Measurements from ENCODE around the gene POMGNT2. TPM values are rescaled to one million over a fixed set of nuclear protein-coding genes. Genes with fewer than 3 reads are reported as not detected.

Gene POMGNT2
- total RNA-seq, 1 donor from 2014 or later, result 13.0 TPM

GRCh38 chr3:43104039-43104438 lies 1.8 kb downstream of the POMGNT2 start:
- Mint-ChIP-seq H3K9me3 (ENCODE audit: unreplicated experiment) (no peaks in the 10 kb centered on the region), H3K27ac (ENCODE audit: unreplicated experiment) (no peak overlapping the region), H3K36me3 (ENCODE audit: low read depth, unreplicated experiment) (no peaks in the 10 kb centered on the region), H3K27me3 (ENCODE audit: low read depth, unreplicated experiment) (peaks cover 5% of the 10 kb centered on the region), H3K4me1 (ENCODE audit: low read depth, unreplicated experiment) (peaks cover 3% of the 10 kb centered on the region), H3K4me3 (ENCODE audit: unreplicated experiment) (no peak overlapping the region)
- H4K20me1 ChIP-seq (ENCODE audit: insufficient read depth, low read length), result no peaks in the 10 kb centered on the region
- H3K27ac ChIP-seq (ENCODE audit: low read depth, low read length), result no peak overlapping the region
- H3K9ac ChIP-seq (ENCODE audit: low read length), result no peak overlapping the region
- no peaks in the 10 kb centered on the region for H3K27me3 ChIP-seq (ENCODE audit: insufficient read depth, low read length)
- no peak overlapping the region for H3K4me2 ChIP-seq (ENCODE audit: low read length)
- H3K79me2 ChIP-seq (ENCODE audit: insufficient read depth, low read length), result peaks cover 7% of the 10 kb centered on the region
- DNase-seq (ENCODE audit: low read depth) (no peak), FAIRE-seq (no peak)
- H3K4me3 ChIP-seq (ENCODE audit: insufficient read depth, low read depth, low read length), result no peak overlapping the region
- H2AFZ ChIP-seq (ENCODE audit: low read depth, low read length), result no peak overlapping the region
- TF ChIP-seq, protein P1, sequence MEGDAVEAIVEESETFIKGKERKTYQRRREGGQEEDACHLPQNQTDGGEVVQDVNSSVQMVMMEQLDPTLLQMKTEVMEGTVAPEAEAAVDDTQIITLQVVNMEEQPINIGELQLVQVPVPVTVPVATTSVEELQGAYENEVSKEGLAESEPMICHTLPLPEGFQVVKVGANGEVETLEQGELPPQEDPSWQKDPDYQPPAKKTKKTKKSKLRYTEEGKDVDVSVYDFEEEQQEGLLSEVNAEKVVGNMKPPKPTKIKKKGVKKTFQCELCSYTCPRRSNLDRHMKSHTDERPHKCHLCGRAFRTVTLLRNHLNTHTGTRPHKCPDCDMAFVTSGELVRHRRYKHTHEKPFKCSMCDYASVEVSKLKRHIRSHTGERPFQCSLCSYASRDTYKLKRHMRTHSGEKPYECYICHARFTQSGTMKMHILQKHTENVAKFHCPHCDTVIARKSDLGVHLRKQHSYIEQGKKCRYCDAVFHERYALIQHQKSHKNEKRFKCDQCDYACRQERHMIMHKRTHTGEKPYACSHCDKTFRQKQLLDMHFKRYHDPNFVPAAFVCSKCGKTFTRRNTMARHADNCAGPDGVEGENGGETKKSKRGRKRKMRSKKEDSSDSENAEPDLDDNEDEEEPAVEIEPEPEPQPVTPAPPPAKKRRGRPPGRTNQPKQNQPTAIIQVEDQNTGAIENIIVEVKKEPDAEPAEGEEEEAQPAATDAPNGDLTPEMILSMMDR (IDR thresholded peaks at IDR 0.05; ENCODE audit: insufficient read depth, low read depth, low read length), result no peak
- no peak for TF ChIP-seq EZH2 (IDR thresholded peaks at IDR 0.05; ENCODE audit: insufficient read depth, low read length)
- H3K36me3 ChIP-seq (ENCODE audit: insufficient read depth, low read length), result no peaks in the 10 kb centered on the region
- H3K9me3 ChIP-seq (ENCODE audit: insufficient read depth, low read depth, low read length), result no peaks in the 10 kb centered on the region
- no peaks in the 10 kb centered on the region for H3K4me1 ChIP-seq (ENCODE audit: insufficient read depth, low read length)

DNA sequence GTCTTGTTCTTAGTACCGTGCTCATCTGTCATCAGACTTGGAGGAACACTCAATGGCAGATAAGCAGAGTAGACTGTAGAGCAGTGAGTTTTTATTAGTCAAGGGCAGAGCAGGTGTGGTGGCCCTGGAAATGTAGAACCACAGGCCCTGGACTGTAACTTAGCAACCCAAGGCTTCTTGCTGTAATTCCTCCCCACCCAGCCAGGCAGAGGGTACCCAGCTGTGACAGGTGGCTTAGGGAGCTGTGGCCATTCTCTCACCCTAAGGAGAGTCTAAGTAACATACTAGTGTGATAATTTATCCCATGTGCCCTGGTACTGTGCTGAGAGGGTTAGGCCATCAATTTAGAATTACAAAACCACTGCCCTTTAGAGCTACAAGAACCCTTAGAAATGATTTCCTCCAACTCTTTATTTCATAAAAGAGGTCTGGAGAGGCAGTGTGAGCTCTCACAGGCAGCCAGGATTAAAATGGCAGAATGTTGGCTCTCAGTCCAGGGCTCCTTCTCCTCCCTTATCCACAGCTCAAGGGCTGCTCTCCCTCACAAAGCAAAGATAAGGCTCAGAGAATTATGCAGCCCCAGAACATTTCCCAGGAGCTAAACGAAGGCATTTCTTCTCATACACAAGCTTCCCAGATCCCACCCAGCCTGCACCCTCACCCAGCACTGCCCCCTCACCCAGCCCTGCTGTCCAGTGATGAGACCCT lies 3.0 kb downstream of the POMGNT2 start:
- peaks cover 7% of the 10 kb centered on the region for H3K79me2 ChIP-seq (ENCODE audit: insufficient read depth, low read length)
- Mint-ChIP-seq H3K36me3 (ENCODE audit: low read depth, unreplicated experiment) (no peaks in the 10 kb centered on the region), H3K4me3 (ENCODE audit: unreplicated experiment) (no peak overlapping the region), H3K9me3 (ENCODE audit: unreplicated experiment) (no peaks in the 10 kb centered on the region), H3K27ac (ENCODE audit: unreplicated experiment) (no peak overlapping the region), H3K4me1 (ENCODE audit: low read depth, unreplicated experiment) (peaks cover 3% of the 10 kb centered on the region), H3K27me3 (ENCODE audit: low read depth, unreplicated experiment) (peaks cover 5% of the 10 kb centered on the region)
- no peak overlapping the region for H2AFZ ChIP-seq (ENCODE audit: low read depth, low read length)
- H3K27me3 ChIP-seq (ENCODE audit: insufficient read depth, low read length), result no peaks in the 10 kb centered on the region
- no peaks in the 10 kb centered on the region for H3K9me3 ChIP-seq (ENCODE audit: insufficient read depth, low read depth, low read length)
- FAIRE-seq, result no peak
- no peak overlapping the region for H3K4me3 ChIP-seq (ENCODE audit: insufficient read depth, low read depth, low read length)
- TF ChIP-seq EZH2 (IDR thresholded peaks at IDR 0.05; ENCODE audit: insufficient read depth, low read length), result no peak
- TF ChIP-seq, protein P1 (IDR thresholded peaks at IDR 0.05; ENCODE audit: insufficient read depth, low read depth, low read length), result no peak
- no peak for DNase-seq (ENCODE audit: low read depth)
- no peak overlapping the region for H3K4me2 ChIP-seq (ENCODE audit: low read length)
- no peaks in the 10 kb centered on the region for H3K4me1 ChIP-seq (ENCODE audit: insufficient read depth, low read length)
- H3K27ac ChIP-seq (ENCODE audit: low read depth, low read length), result no peak overlapping the region
- no peak overlapping the region for H3K9ac ChIP-seq (ENCODE audit: low read length)
- no peaks in the 10 kb centered on the region for H3K36me3 ChIP-seq (ENCODE audit: insufficient read depth, low read length)
- H4K20me1 ChIP-seq (ENCODE audit: insufficient read depth, low read length), result no peaks in the 10 kb centered on the region

- H4K20me1 ChIP-seq (ENCODE audit: insufficient read depth, low read length), result no peaks in the 10 kb centered on the region
- Mint-ChIP-seq H3K4me3 (ENCODE audit: unreplicated experiment) (no peak overlapping the region), H3K4me1 (ENCODE audit: low read depth, unreplicated experiment) (no peaks in the 10 kb centered on the region), H3K9me3 (ENCODE audit: unreplicated experiment) (no peaks in the 10 kb centered on the region), H3K27me3 (ENCODE audit: low read depth, unreplicated experiment) (peaks cover 5% of the 10 kb centered on the region), H3K36me3 (ENCODE audit: low read depth, unreplicated experiment) (peaks cover 1% of the 10 kb centered on the region), H3K27ac (ENCODE audit: unreplicated experiment) (no peak overlapping the region)
- H3K36me3 ChIP-seq (ENCODE audit: insufficient read depth, low read length), result no peaks in the 10 kb centered on the region
- no peak overlapping the region for H3K27ac ChIP-seq (ENCODE audit: low read depth, low read length)
- no peak overlapping the region for H3K9ac ChIP-seq (ENCODE audit: low read length)
- DNase-seq (ENCODE audit: low read depth), result no peak
- H3K4me3 ChIP-seq (ENCODE audit: insufficient read depth, low read depth, low read length), result no peak overlapping the region
- FAIRE-seq, result no peak
- TF ChIP-seq, protein P1 (IDR thresholded peaks at IDR 0.05; ENCODE audit: insufficient read depth, low read depth, low read length), result no peak
- TF ChIP-seq EZH2 (IDR thresholded peaks at IDR 0.05; ENCODE audit: insufficient read depth, low read length), result no peak
- H3K4me1 ChIP-seq (ENCODE audit: insufficient read depth, low read length), result no peaks in the 10 kb centered on the region
- no peaks in the 10 kb centered on the region for H3K79me2 ChIP-seq (ENCODE audit: insufficient read depth, low read length)
- H3K9me3 ChIP-seq (ENCODE audit: insufficient read depth, low read depth, low read length), result no peaks in the 10 kb centered on the region
- H2AFZ ChIP-seq (ENCODE audit: low read depth, low read length), result no peak overlapping the region
- no peaks in the 10 kb centered on the region for H3K27me3 ChIP-seq (ENCODE audit: insufficient read depth, low read length)
- no peak overlapping the region for H3K4me2 ChIP-seq (ENCODE audit: low read length)
These were observed 7.1 kb downstream of the POMGNT2 start for GRCh38 chr3:43098761-43099160.

Measured in astrocyte (in vitro differentiated cells and primary cell).